ENCODE data around the gene CRYBG3.
"Not testable (repeated sequence)": the region's sequence is repeated elsewhere in the genome, so short reads cannot be mapped to it uniquely, and the experiment has no call there.

CRYBG3 gene

GRCh38 chr3:97821774-97822358 is at the start of gene CRYBG3:
TSS of gene CRYBG3 (plus strand) at chr3:97822011. CDS start at chr3:97822207, 196 bp downstream.
- peak; percentile 35 for DNase-seq

DNA sequence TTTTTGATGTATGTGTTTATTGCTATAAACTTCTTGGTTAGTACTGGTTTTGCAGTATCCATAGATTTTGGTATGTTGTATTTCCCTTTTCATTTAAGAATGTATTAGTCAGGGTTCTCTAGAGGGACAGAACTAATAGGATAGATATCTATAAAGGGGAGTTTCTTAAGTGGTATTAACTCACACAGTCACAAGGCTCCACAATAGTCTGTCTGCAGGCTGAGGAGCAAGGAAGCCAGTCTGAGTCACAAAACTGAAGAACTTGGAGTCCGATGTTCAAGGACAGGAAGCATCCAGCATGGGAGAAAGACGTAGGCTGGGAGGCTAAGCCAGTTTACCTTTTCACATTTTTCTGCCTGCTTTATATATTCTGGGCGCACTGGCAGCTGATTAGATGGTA is 48.9 kb upstream of the CRYBG3 start:
- DNase-seq = no peak

- DNase-seq = no peak
Observed at GRCh38 chr3:97778152-97778551, 43.7 kb upstream of the CRYBG3 start.

- DNase-seq = peak; percentile 18
Observed at GRCh38 chr3:97793420-97794019, 28.3 kb upstream of the CRYBG3 start.

DNA sequence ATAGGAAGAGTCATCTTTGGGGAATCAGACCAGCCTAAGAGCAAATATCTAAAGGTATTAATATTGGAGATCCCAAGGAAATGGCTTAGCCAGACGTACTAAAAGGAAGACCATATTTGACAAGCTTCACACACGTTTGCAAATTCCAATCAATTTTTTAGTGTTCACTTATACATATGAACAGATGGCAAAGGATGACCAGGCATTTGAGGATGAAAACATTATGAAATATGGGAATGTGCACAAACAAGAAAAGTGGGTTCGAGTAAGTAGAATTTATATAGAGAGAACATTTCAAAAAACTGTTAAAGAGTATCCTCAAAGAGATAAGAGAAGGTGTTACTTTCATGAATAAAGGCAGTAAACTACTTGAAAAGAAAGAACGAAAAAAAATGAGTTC is 25.9 kb upstream of the CRYBG3 start:
- no peak for DNase-seq

GRCh38 chr3:97804471-97804870 is 17.3 kb upstream of the CRYBG3 start:
- no peak for DNase-seq

GRCh38 chr3:97810779-97811390 is 10.9 kb upstream of the CRYBG3 start:
- DNase-seq = no peak

DNA sequence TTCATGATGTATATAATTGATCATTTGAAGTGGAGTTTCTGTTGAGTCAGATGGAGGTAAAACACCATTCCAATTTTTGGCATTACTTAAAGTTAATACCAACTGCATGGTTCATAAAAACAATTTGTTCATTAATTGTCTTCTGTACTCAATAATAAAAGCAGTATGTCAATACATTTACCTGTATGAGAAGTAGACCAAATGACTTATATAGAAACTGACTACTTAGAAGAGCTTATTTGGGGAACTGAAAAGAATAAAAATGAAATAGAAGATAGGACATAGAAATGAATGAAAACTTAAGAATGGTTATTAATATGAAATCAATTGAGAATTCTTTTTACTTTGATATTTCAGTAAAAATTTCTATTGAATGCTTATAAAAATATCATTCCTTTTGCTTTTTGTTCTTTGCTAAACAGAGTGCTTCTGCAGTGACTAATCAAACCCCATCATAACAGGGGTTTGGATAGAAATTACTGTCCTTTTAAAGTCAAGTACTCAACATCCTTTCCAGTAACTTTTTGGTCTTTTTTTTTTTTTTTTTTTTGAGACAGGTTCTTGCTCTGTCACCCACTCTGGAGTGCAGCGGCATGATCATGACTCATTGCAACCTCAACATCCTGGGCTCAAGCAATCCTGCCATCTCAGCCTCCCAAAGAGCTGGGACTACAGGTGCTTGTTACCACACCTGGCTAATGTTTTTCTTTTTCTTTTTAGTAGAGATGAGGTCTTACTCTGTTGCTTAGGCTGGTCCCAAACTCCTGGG is 6.5 kb upstream of the CRYBG3 start:
- DNase-seq = no peak

DNA sequence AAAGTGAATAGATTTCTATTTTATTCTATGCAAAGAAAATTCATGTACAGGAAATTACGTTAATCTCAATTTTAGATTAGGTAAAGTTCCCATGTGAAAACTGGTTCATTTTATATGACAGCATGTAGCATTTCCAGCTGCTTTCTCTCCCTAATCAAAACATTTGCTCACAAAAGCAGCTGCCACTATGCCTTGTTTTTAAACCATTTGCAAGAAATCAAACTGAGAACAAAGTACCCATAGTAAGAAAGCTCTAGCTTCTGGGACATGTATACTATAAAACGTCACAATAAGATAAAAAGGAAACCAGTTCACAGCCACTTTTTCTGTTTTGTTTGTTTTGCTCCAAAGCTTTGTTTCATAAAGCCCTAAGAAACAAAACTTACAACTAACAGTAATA is 5.0 kb upstream of the CRYBG3 start:
- no peak for DNase-seq

DNA sequence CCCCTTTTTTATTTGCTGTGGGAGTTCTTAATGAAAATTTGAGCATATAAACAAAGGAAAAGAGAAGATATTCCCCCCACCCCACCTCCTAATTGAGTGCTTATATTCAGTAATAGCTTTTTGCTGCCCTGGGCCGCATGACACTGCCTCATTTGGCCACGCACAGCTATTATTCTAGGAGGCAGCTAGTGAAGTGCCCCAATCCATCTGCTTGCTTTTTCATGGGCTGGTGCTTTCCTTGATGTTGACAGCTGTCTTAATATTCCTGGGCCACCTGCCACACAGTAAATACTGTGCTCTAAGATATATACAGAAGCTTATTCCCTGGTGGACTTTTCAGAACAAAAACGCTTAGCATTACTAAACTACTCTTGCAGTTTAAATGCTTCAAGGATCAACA is 3.8 kb upstream of the CRYBG3 start:
- DNase-seq = peak; percentile 11

DNA sequence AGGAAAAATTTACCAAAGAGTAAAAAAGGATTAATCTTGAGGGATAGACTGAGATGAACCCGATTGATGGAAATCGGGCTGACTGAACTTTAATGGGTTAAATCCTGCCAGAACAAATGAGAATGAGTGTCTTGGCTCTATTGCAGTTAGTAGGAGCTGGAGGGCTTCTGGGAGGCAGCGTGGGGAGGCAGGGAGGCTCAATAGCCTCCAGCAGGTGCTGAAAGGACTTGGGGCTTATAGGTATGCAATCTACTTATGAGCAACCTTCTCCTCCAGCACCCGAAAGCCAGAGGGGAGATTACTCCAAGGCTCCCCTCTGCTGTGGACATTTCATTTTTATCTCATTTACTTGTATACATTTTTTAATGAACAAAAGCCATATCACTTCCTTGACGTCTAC is 1.0 kb upstream of the CRYBG3 start:
- DNase-seq = no peak

- DNase-seq = no peak
Observed at GRCh38 chr3:97821287-97821773, 481 bp upstream of the CRYBG3 start.

DNA sequence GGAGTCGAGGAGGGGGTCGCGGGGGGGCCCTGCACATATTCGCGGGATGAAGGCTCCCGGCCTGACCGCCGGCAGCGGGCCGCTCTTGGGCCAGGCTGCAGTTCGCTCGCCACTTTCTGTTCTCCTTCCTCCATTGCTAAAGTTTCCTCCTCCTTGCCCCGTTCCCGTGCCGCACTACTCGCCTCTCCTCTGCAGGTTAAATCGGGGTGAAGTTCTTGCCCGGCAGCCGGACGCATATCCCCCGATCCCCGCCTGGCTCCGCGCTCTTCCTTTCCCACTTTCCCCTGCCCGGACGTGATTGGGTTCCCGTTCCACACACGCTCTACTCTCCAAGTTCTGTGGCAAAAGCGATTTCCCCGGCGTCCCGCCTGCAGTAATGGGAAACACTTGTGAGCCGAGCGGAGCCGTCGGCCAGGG is 556 bp downstream of the CRYBG3 start:
- DNase-seq = no peak

DNA sequence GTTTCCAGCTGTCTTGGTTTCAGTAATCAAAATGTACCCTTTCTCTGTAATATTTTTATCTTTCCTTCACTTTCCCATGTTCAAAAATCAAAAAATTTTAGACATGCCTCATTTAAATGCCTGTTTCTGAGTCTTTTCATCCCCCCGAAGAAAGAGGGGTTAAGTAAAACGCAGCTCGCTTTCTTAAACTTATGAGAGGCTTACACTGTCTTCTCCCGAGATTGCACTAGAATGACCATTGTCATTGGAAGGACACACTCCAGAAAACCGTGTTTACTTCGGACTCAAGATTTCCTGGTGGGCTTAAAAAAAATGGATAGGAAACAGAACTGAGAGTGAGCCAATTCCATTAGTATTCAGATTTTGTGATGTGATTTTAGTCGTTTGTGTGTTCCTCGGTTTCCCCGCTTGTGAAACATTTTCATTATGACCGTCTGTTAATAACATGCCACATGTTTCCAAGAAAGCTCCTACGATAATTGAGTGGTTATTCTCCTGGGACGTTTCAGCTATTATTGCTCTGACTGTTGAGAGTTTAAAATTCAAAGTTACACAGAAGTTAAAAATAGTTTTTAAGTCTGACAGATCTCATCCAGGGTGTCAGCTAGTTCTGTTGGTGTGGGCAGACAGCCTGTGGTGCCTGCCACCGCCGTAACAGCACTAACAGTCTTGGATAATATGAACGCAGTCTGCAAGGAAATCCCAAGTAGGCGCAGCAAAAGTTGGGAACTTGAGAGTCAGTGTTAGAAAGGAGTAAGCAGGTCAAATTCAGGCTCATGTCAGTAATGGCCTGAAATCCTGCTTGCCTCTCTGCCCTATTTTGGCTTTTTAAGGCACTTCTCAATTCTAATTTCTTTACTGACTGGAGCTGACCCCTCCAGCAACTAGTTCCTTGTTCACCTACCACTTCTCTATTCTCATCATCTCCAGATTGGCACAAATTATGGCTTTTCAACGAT is 1.5 kb downstream of the CRYBG3 start:
- no peak for DNase-seq

DNA sequence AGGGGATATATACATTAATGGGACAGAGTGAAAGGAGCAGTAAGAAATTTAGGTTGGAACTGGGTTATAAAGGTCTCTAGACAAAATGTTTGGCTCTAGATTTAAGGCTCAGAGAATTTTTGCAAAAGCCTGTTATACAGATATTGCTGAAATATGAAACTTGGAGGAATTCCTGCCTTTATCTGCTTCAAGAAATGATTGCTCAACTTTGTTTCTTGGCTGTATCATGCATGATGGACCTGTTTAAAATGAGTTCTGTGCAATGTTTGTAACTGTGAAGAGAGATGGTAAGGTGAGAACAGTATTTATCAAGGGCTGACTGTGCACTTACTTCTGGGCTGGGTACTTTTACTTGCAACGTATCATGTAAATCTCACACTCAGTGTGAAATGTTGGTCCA is 3.3 kb downstream of the CRYBG3 start:
- no peak for DNase-seq

- no peak for DNase-seq
Observed at GRCh38 chr3:97827741-97828471, 6.1 kb downstream of the CRYBG3 start.

GRCh38 chr3:97829198-97829597 is 7.4 kb downstream of the CRYBG3 start:
- DNase-seq = no peak

DNA sequence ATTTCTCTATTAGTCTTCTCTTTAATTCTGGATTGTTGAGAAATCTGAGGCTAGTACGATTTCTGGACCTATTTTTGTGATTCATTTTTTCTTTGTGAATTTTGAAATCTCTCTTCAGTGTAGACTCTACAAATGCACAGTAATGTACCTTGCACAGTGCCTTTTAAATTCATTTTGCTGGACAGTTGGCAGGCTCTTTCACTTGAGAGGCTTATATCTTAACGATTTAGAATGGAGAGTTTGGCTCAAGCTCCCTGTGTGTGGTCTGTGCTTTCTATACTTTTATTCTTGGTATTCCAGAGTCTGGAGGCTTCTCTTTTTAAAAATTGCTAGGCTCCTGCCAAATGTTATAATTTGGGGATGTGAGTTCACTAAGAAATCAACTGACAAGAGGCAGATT is 8.8 kb downstream of the CRYBG3 start:
- no peak for DNase-seq

DNA sequence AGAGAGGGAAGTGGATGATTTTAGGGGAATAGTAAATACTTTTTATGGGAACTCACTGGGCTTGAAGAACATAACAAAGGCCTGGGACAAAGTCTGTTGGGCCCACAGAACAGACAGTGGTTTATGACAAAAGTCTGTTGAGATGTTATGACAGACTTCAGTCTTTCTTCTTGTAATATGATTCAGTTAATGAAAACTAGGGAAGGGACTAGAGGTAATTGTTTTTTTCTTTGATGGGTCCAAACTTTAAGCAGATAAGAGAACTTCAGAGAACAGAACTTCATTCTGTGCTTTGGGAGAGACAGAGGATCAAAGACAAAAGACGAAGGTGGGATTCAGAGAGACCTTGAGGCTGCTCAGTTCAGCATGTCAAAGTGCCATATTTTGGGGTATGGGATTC is 9.3 kb downstream of the CRYBG3 start:
- DNase-seq = no peak

GRCh38 chr3:97833184-97833583 is 11.4 kb downstream of the CRYBG3 start:
- not testable (repeated sequence) for DNase-seq

GRCh38 chr3:97835761-97836160 is 13.9 kb downstream of the CRYBG3 start:
- DNase-seq = no peak

DNA sequence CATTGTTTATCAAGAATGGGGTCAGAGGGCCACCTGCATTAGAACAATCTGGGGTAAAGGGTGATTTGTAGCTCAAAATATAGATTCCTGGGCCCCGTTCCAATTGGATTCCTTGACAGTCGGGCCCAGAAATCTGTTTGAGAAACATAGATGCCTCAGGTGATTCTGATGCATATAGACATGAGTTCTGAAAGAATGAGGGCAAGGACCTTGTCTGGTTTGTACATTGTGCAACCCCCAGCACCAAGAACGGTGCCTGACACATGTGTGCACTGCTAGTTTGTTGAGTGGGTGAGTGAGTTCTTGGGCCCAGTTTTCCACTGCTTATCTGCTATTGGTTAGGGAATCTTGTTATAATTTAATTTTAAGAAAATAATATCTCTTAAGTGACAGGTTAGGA is 16.6 kb downstream of the CRYBG3 start:
- no peak for DNase-seq
